ENCODE data around the gene LOC128125822.

- no peak for TF ChIP-seq CTCF (conservative IDR thresholded peaks at IDR 0.05; ENCODE audit: low read depth, low read length)
- TF ChIP-seq MAFK (IDR thresholded peaks at IDR 0.05; ENCODE audit: low read depth, low read length): no peak
- TF ChIP-seq POLR2A (IDR thresholded peaks at IDR 0.05; ENCODE audit: low read depth, low read length): no peak
- TF ChIP-seq MXI1 (IDR thresholded peaks at IDR 0.05; ENCODE audit: borderline replicate concordance, low read depth, low read length): no peak
- no peak for TF ChIP-seq RFX5 (IDR thresholded peaks at IDR 0.05; ENCODE audit: low read depth, low read length)
- no peak for TF ChIP-seq RAD21 (IDR thresholded peaks at IDR 0.05; ENCODE audit: low read length)
- TF ChIP-seq ELK1 (IDR thresholded peaks at IDR 0.05; ENCODE audit: borderline replicate concordance, low read depth, low read length): no peak
- TF ChIP-seq CEBPB (IDR thresholded peaks at IDR 0.05; ENCODE audit: low read depth, low read length): no peak
These were observed 27.0 kb downstream of the LOC128125822 start for GRCh38 chr6:63599243-63599642.

Measured in IMR-90 (cell line).